RKO (cell line): ENCODE measurements around the gene PANX3.

Source experiments
- DNase-seq: peaks from one replicate; pipeline ENCODE4 v3.0.0-alpha.2; 2016; ENCODE audit warnings: low spot score

The PANX3 gene

DNA sequence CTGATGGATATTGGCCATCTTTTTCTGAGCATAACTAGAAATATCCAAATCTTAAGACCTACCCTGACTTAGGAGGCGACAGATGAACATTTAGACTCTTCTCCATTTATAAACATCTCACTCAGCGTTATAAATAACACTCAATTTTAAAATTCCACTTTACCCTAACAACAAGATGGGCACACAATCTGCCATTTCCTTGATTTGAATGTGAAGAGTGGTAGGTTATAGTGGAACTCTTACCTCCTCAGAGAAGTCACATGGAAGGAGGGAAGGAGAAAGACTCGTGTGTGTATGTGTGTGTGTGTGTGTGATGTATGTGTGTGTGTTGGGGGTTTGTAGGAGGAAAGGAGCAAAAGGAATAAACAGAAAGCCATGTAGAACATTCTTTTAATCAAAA, 47.3 kb downstream of the PANX3 start:
- no peak for DNase-seq

DNA sequence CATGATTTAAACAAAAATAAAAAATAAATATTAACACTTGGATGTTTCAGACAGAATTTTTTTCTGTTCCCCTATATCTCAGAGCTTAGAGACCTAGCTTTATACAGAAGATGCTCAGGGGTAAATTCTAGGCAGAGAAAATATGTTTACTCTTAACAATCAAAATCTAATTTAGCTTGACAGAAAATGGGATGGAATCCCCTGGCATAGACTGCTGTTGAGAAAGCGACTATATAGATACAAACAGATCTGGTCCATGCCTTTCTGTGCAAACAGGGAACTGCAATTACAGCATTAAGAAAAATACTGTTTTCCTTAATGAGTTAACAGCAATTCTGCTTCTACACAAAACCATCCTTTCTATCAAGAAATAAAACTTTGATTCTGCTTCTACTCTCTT, 47.8 kb downstream of the PANX3 start:
- DNase-seq: no peak

DNA sequence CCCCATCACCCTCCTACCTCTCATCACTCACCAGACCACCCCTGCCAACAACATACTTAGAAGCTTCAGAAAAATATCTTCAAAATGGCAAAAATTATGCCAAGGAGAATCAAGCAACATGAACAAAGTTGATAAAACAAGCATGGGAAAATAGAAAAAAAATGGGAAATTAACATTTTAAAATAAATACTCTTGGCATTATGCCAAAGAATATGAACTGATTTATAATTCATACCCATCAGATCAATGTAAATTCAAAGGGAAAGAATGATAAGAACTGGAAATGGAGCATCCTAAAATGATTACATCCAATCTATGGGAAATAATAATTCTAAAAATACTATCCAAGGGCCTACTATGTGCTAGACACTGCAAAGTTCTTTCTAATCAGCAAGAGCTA, 50.3 kb downstream of the PANX3 start:
- no peak for DNase-seq

DNA sequence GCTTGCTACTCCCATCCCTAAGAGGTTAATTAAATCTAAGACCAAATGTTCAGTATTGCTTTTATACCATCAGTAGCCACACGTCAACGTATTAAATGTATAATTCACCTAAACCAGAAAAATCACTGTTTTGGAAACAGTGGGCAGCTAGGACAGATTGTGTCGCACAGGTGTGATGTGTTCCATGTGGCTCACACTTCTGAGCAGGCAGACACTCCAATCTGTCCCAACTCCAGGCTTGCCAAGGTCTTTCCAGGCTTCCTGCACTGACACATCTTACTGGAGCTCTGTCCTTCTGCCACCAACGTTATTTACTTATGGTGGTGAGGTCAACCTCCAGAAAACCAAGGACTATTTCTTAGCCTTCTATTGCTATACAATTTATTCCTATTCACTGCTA, 50.9 kb downstream of the PANX3 start:
- DNase-seq: no peak

DNA sequence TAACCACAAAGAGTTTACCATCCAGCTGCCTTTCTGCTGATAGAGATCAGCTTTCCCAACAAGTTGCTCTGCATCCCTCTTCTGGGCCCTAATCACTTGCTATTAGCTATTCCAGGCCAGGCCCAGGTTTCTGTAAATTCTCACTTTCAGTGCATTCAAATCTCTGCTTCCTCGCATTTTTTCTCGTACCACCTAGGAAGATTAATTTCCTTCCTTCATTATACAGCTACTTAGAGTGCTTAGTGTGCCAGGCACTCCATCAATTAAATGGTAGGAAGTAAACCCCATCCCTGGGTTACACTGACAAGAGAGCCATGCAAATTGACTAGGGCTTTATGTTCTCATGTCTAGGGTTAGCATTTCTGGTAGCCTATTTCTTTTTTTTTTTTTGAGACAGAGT, 52.6 kb downstream of the PANX3 start:
- no peak for DNase-seq

DNA sequence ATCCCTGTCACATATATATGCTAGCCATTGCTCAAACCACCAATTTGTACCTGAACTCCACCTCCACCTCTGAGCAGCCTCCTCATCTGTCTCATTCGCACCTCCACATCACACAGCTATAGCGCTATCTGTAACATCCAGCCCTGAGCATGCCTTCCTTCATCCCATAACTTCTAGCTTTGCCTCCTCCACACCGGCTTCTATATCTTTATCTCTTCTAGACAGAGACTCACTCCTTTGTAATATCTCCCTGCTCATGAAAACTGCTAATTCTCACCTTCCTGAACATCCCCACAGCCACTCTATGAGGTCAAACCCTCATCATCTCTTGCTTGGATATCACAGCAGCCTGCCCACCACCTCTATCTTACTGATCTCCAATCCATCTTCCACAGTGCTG, 56.4 kb downstream of the PANX3 start:
- no peak for DNase-seq

DNA sequence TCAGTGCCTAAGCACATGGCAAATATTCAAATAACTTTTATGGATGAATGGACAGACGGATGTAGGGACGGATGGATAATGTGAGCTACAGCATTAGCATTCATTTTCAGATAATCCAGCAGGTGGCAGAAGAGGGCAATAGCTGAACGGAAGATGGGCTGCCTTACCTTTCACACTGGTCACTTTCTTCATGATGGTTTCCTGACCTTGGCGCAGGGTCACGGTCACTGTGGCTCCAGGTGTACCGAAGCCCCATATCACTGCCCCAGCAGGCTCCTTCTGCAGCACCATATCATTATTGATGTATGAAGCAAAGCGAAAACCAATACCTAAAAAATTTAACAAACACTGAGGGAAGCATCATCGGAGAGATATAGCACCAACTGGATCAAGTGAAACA, 58.0 kb downstream of the PANX3 start:
- DNase-seq: peak; percentile 72
